HL-60/S4 (cell line): ENCODE measurements around the gene DDN.

ENCODE experiments used
- in situ Hi-C: fragments of 300-500 bp; cut with MboI; formaldehyde crosslinking; loops from 2 replicates; pipeline ENCODE4 v1.14.3; 2022; ENCODE audit warnings: low sequenced_read_pairs

The DDN gene

DNA sequence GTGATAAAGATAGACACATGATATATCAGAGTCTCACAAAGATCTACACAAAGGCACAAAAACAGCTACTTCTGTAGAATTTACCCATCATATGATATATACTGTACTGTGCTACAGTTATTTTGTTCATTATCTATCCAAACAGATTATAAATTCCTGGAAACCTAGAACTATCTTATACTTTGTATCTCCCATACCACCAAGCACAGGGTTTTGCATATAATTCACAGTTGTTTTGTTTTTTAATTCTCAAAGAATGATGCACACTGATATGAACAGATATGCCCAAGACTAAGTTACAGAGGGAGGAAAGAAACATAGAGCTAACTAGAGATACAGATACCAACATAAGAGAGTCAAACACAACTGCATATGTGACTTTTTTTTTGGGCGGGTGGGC is 16.0 kb upstream of the DDN start:
- in situ Hi-C loops, result no loop called here

- in situ Hi-C loops, result no loop called here
These were observed 15.4 kb upstream of the DDN start for GRCh38 chr12:49014547-49014946.

DNA sequence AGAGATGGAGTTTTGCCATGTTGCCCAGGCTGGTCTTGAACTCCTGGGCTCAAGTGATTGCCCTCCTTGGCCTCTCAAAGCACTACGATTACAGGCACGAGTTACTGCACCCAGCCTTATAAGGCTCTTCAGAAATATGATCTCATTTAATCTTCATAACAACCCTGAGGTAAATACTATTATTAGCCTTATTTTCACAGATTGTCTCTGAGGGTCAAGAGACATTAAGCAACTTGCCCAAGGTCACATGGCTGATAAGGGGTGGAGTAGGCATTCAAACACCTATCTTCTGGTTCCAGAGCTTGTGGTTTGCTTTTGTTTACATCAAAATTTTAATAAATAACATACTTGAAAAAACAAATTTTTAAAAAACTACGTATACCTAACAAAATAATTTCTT is 14.3 kb upstream of the DDN start:
- in situ Hi-C loops, result no loop called here

GRCh38 chr12:49012739-49013138 is 13.6 kb upstream of the DDN start:
- in situ Hi-C loops, result no loop called here

GRCh38 chr12:49010092-49010668 is 11.0 kb upstream of the DDN start:
- in situ Hi-C loops, result no loop called here

- in situ Hi-C loops, result no loop called here
These were observed 9.8 kb upstream of the DDN start for GRCh38 chr12:49008943-49009342.

GRCh38 chr12:49000346-49000745 is 1.2 kb upstream of the DDN start:
- in situ Hi-C loops, result no loop called here

DNA sequence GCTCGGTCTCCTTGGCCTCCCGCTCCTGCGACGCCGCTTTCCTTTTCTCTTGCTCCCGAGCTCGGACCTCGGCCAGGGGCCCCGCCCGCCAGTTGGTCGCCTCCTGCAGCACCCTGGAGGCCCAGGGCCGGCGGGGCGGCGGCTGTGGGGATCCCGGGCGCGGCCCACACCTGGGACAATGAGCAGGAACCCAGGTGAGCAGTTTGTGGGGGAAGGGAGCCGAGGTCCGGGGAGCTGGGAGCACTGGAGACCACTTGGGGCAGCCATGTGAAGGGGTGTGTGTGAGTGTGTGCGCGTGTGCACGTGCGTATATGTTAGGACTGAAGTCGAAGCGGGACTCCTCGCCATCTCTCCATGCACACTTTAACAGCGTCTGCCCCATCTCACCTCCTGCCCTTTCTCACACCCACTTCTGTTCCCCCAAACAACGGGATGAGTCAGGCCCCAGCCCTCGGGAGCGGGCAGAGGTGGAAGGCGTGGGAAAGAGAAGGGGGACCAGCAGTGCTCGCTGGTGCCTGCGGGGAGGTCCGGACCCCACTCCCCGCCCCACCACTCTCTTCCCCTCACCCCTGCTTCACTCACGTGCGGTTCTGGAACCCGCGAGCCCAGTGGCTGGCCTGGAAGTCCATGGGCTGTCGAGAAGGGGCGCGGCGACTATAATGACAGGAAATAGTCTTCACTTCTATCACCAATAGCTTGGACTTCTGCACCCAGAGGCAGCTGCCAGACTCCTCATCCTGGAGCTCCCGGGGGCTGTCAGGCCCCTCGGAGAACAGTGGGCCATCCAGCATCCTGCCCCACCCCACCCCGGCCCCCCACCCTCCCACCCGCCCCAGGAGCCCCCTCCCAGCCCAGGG is 450 bp downstream of the DDN start:
- in situ Hi-C loops, result no loop called here

DNA sequence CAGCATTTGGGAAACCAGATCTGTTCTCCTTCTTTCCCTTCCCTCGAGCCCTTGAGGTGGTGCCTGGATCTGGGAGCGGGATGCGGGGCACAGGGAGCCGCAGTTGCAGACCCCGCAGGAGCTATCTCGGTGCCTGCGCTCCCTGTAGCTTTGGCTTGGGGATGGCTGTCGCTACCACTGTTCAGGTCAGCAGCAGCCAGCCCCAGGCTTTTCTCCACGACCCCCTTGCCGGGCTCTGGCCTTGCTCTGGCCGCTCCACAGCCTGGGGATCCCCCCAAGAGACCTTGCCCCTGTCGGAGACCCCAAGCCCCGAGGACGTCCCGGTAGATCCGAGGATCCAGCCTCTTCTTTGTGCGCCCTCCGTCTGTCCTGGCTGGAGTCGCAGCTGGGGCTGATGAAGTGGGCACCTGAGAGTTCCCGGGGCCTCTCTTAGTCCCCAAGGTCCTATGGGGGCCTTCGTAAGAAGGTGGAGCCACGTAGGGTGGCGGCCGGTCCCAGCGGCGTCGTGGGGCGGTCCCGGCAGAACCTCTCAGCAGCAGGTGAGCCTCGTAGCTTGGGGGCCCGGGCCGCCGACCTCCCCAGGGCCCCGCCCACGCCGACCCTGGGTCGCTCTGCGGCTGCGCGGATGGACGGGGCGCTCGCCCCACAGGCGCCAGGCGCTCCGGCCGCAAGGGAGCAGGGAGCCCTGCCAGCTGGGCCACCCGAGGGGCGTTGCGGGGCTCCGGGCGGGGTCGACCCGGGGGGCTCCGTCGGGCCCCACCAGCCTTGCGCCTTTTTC is 1.3 kb downstream of the DDN start:
- in situ Hi-C loops, result no loop called here

GRCh38 chr12:48996794-48997718 is 2.1 kb downstream of the DDN start:
- in situ Hi-C loops, result no loop called here

DNA sequence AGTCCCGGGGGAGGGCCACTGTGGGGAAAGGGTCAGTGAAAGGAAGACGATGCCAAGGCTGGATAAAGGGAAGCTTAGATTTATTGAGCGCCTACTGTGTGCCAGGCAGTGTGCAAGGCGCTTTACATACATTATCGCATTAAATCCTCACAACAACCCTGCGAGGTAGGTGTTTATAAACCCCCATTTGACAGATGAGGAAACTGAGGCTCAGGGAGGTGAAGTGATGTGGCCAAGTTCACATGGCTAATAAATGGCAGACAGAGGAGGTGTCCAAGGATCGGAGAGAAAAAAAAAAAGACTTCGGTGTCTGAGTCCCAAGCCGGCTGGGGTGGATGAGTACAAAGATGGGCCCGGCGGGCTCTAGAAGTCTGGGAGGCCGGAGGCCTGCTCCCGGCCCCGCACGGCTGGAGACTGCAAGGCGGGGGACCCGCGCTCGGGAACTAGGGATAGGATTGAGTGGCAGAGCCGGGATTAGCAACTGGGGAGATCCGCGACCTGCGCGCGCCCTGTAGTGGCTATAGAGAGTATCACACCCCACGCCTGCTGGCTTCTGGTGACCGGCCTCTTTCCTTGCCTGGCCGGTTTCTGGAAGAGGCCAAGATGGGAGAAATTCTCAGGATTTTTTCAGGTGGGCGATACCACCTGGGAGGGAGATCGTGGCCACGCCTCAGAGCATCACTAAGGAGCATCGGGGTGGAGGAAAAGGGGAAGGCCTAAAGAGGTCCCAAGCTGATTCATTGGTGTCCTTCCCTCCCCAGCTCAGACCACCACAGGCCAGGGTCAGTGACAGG is 3.9 kb downstream of the DDN start:
- in situ Hi-C loops, result no loop called here

GRCh38 chr12:48994224-48995085 is 4.7 kb downstream of the DDN start:
- in situ Hi-C loops, result no loop called here

DNA sequence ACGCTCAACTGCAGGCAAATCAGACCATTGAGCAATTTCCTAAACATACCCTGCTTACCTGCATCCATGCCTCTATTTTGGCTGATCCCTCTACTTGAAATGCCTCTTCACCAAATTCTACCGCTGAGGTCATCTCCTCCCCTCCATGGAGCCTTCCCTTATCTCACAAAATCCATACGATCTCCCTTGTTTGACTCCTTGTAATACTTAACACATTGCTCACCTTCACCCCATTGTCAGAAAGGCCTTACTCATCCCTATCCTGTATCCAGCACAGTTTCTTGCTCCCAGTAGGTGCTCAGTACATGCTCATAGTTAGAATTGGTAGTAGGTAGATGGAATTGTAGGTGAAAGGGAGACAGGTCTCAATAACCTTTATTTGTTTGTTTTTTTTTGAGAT is 5.4 kb downstream of the DDN start:
- in situ Hi-C loops, result no loop called here

DNA sequence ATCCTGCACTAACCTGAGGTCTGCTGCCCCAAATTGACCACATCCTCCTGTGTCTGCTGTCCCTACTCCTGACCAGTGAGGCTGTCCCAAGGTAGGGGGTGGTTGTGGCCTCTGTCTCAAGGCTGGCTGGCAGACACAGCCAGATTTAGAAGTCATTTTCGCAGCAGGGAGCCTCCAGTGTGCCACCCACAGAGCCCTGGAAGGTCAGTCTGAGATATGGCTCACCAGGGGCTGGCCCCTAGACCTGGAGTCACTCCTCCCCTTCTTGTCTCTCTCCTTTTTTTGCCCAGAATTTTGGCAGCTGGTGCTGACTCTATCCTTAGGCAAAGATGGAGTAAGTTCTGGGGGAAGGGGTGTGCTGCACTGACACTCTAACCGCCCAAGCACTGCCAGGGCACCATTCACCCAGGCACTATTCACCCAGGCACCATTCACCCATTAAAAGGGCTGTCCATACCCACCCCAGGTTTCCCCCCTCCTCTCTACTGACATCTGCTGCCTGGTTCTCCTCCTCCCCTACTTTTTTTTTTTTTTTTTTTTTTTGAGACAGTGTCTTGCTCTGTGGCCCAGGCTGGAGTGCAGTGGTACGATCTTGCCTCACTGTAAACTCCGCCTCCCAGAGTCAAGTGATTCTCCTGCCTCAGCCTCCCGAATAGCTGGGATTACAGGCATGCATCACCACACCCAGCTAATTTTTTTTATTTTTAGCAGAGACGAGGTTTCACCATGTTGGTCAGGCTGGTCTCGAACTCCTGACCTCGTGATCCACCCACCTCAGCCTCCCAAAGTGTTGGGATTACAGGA is 7.7 kb downstream of the DDN start:
- in situ Hi-C loops, result no loop called here

GRCh38 chr12:48990552-48990951 is 8.6 kb downstream of the DDN start:
- in situ Hi-C loops, result no loop called here

DNA sequence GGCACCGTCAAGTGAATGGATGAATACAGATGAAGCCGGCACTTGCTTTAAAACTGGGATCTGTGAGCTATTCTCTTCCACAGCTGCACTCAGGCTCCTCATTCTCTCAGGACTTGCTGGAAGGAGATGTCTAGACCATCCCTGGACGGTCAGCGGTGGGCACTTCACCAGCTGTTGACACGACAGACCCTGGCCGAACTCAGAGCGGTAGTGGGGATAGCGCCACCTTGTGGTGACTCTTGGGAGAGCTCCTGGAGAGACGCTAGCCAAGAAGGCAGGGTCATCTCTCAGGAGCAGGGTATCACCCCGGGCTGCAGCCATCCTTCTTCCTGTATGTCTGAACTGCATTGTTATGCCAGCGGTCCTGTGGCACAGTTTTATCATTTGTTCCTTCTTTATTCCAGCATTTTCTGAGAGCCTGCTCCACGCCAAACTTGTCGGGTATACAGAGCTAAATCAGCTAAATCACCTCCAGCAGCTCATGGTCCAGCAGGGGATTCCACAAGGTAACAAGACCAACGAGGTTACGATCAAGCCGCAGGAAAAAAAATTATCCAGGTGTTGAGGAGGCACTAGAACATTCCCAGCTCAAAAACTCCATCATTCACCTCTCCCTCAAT is 11.0 kb downstream of the DDN start:
- in situ Hi-C loops, result no loop called here

- in situ Hi-C loops, result no loop called here
These were observed 12.4 kb downstream of the DDN start for GRCh38 chr12:48986720-48987291.
